H1 (cell line): ENCODE measurements around the gene NCAM1. TPM values are rescaled to one million over a fixed set of nuclear protein-coding genes. Genes with fewer than 3 reads are reported as not detected.

Source experiments
- CTCF ChIA-PET: fragments of 300-600 bp; sonication (Branson Sonifier 250); formaldehyde crosslinking; loops from one replicate; lab custom pipeline; 2021; ENCODE audit not compliant: partially characterized antibody; lab: Charles Lee
- POLR2A ChIA-PET: fragments of 300-600 bp; sonication (Branson Sonifier 250); formaldehyde crosslinking; loops from one replicate; lab custom pipeline; 2021; ENCODE audit warnings: inconsistent platforms; ENCODE audit not compliant: partially characterized antibody; lab: Charles Lee
- DNase-seq, 2 experiments: peaks; one replicate each; pipeline versions ENCODE4 v3.0.0 to v3.0.0-alpha.2; 2010 to 2022; ENCODE audit warnings: low spot score in 2 of 2, low read depth in 1 of 2, mixed read lengths in 1 of 2
- FAIRE-seq: peaks from 2 replicates; lab custom pipeline; 2011; peaks lifted over from hg19 to GRCh38; lab: Jason Lieb, UNC
- H2AFZ ChIP-seq: 2 replicates; pipeline ENCODE4 v1.8.1; 2012; ENCODE audit warnings: low read length, inconsistent platforms
- H2AK5ac ChIP-seq: 2 replicates; pipeline ENCODE4 v1.6.1; 2013; ENCODE audit warnings: low read depth, low read length
- H2BK120ac ChIP-seq: replicated peaks from 2 replicates; pipeline ENCODE3; 2013; ENCODE audit warnings: low read depth, low read length, inconsistent platforms
- H2BK12ac ChIP-seq: 2 replicates; pipeline ENCODE4 v1.6.1; 2013; ENCODE audit warnings: low read depth, low read length
- H2BK15ac ChIP-seq: 2 replicates; pipeline ENCODE4 v1.6.1; 2013; ENCODE audit warnings: low read length
- H2BK20ac ChIP-seq: 2 replicates; pipeline ENCODE4 v1.6.1; 2013; ENCODE audit warnings: low read length
- H2BK5ac ChIP-seq: 2 replicates; pipeline ENCODE4 v1.6.1; 2013; ENCODE audit warnings: low read depth, low read length
- H3K14ac ChIP-seq: 2 replicates; pipeline ENCODE4 v1.6.1; 2013; ENCODE audit warnings: inconsistent platforms; ENCODE audit not compliant: insufficient read length
- H3K18ac ChIP-seq: 2 replicates; pipeline ENCODE4 v1.6.1; 2013; ENCODE audit warnings: low read length; ENCODE audit errors: extremely low read depth
- H3K23ac ChIP-seq: 2 replicates; pipeline ENCODE4 v1.6.1; 2013; ENCODE audit warnings: inconsistent platforms; ENCODE audit not compliant: insufficient read length
- H3K23me2 ChIP-seq: 2 replicates; pipeline ENCODE4 v1.6.1; 2013; ENCODE audit warnings: low read depth, low read length
- H3K27ac ChIP-seq: 2 replicates; pipeline ENCODE4 v1.6.1; 2011; ENCODE audit warnings: low read depth, low read length, inconsistent platforms
- H3K27me3 ChIP-seq, 4 experiments: replicated peaks in 1 of 4; 1 replicate in 1 of 4; 2 replicates in 3 of 4; pipeline versions ENCODE4 v1.6.1 to v1.8.1; 2011 to 2013; ENCODE audit warnings: low read length in 3 of 4, mild to moderate bottlenecking in 3 of 4, inconsistent platforms in 2 of 4, mixed read lengths in 2 of 4, moderate library complexity in 1 of 4; ENCODE audit not compliant: control insufficient read depth in 3 of 4, insufficient read depth in 3 of 4; ENCODE audit errors: extremely low read depth in 1 of 4
- H3K36me3 ChIP-seq, 4 experiments: 2 replicates each; pipeline versions ENCODE4 v1.6.1 to v1.8.1; 2011 to 2013; ENCODE audit warnings: mild to moderate bottlenecking in 4 of 4, low read length in 3 of 4, moderate library complexity in 2 of 4, control low read depth in 1 of 4, inconsistent platforms in 1 of 4; ENCODE audit not compliant: insufficient read depth in 4 of 4, control insufficient read depth in 2 of 4
- H3K4ac ChIP-seq: replicated peaks from 2 replicates; pipeline ENCODE3; 2013; ENCODE audit warnings: low read length, low read depth, mixed read lengths, inconsistent platforms; ENCODE audit not compliant: insufficient read length
- H3K4me1 ChIP-seq, 4 experiments: replicated peaks in 1 of 4; 1 replicate in 1 of 4; 2 replicates in 3 of 4; pipeline versions ENCODE4 v1.6.1 to v1.8.1; 2011 to 2013; ENCODE audit warnings: low read length in 3 of 4, inconsistent platforms in 2 of 4, mixed read lengths in 1 of 4; ENCODE audit not compliant: insufficient read depth in 4 of 4, control insufficient read depth in 3 of 4
- H3K4me2 ChIP-seq, 2 experiments: 2 replicates each; pipeline versions ENCODE4 v1.6.1 to v1.8.1; 2011 to 2013; ENCODE audit warnings: low read depth in 2 of 2, low read length in 2 of 2, control low read depth in 1 of 2, inconsistent platforms in 1 of 2, mild to moderate bottlenecking in 1 of 2; ENCODE audit not compliant: insufficient read depth in 1 of 2
- H3K4me3 ChIP-seq, 4 experiments: fragments of 200-600, 300-600 bp in 1 of 4; sonication (generic), shearing (Covaris generic), sonication (Bioruptor Twin) in 1 of 4; 2 replicates each; pipeline versions ENCODE4 v1.5.1 to v1.8.1; 2011 to 2016; ENCODE audit warnings: low read length in 4 of 4, low read depth in 3 of 4, control low read depth in 2 of 4, inconsistent platforms in 2 of 4, mild to moderate bottlenecking in 2 of 4, mixed read lengths in 1 of 4, moderate library complexity in 1 of 4; ENCODE audit not compliant: insufficient read depth in 2 of 4; ENCODE audit errors: extremely low read depth in 1 of 4
- H3K56ac ChIP-seq: replicated peaks from 2 replicates; pipeline ENCODE3; 2013; ENCODE audit warnings: low read depth, mild to moderate bottlenecking, mixed read lengths, low read length, inconsistent platforms; ENCODE audit not compliant: insufficient read length
- H3K79me1 ChIP-seq: 2 replicates; pipeline ENCODE4 v1.6.1; 2013; ENCODE audit warnings: low read depth, low read length, control low read depth
- H3K79me2 ChIP-seq, 2 experiments: 2 replicates each; pipeline versions ENCODE4 v1.6.1 to v1.8.1; 2012 to 2013; ENCODE audit warnings: low read length in 2 of 2, mild to moderate bottlenecking in 2 of 2, inconsistent platforms in 1 of 2; ENCODE audit not compliant: insufficient read depth in 2 of 2, control insufficient read depth in 1 of 2
- H3K9ac ChIP-seq, 4 experiments: replicated peaks in 1 of 4; 1 replicate in 1 of 4; 2 replicates in 3 of 4; pipeline versions ENCODE4 v1.6.1 to v1.8.1; 2011 to 2013; ENCODE audit warnings: low read depth in 3 of 4, low read length in 3 of 4, control low read depth in 2 of 4, mild to moderate bottlenecking in 2 of 4, moderate library complexity in 2 of 4, inconsistent platforms in 1 of 4; ENCODE audit errors: extremely low read depth in 1 of 4
- H3K9me3 ChIP-seq, 2 experiments: 2 replicates each; pipeline versions ENCODE4 v1.6.1 to v1.8.1; 2012 to 2013; ENCODE audit warnings: mild to moderate bottlenecking in 2 of 2, moderate library complexity in 2 of 2, control low read depth in 1 of 2, inconsistent platforms in 1 of 2, low read depth in 1 of 2, low read length in 1 of 2, mixed read lengths in 1 of 2; ENCODE audit not compliant: insufficient read depth in 2 of 2
- H4K20me1 ChIP-seq, 2 experiments: replicated peaks in 1 of 2; 2 replicates each; pipeline versions ENCODE3 to v1.8.1; 2011 to 2013; ENCODE audit warnings: inconsistent platforms in 2 of 2, low read length in 2 of 2, mild to moderate bottlenecking in 1 of 2; ENCODE audit not compliant: insufficient read depth in 2 of 2, control insufficient read depth in 1 of 2
- H4K5ac ChIP-seq: 2 replicates; pipeline ENCODE4 v1.6.1; 2013; ENCODE audit warnings: low read length, low read depth, mixed read lengths, inconsistent platforms; ENCODE audit not compliant: insufficient read length
- H4K8ac ChIP-seq: 2 replicates; pipeline ENCODE4 v1.8.0; 2013; ENCODE audit warnings: mild to moderate bottlenecking, moderate library complexity, low read length, inconsistent platforms; ENCODE audit not compliant: insufficient read depth; ENCODE audit errors: extremely low read depth
- H4K91ac ChIP-seq: replicated peaks from 2 replicates; pipeline ENCODE3; 2013; ENCODE audit warnings: low read length, mixed read lengths, inconsistent platforms; ENCODE audit not compliant: insufficient read length
- CBX5 ChIP-seq: fragments of 300-800, 300-1000 bp; sonication (generic); IDR thresholded peaks from 2 replicates; pipeline ENCODE4 v1.7.1; 2016; ENCODE audit warnings: antibody characterized with exemption, low read length, low read depth
- TAF7 ChIP-seq: optimal IDR thresholded peaks from 2 replicates; pipeline ENCODE3; 2011; ENCODE audit warnings: low read depth, mild to moderate bottlenecking, inconsistent platforms, low read length, moderate library complexity, borderline replicate concordance
- WGBS, 2 experiments: shearing (Covaris generic) in 1 of 2; methylation state at CpG; one replicate each; pipeline versions ENCODE4 v1.1.6 to v1.1.7; 2013 to 2015; ENCODE audit warnings: low lambda C conversion rate in 2 of 2, mixed read lengths in 2 of 2, inconsistent platforms in 1 of 2, low coverage in 1 of 2, missing lambda C conversion rate in 1 of 2; ENCODE audit not compliant: insufficient replicate concordance in 2 of 2, insufficient coverage in 1 of 2, insufficient read length in 1 of 2; ENCODE audit errors: extremely low coverage in 1 of 2, missing lambda C conversion rate in 1 of 2; 5-methylcytosine and 5-hydroxymethylcytosine counted together
- polyA plus RNA-seq, 7 experiments: library from polyadenylated mRNA; depleted of rRNA in 3 of 7; stranded (reverse) in 5 of 7; unstranded in 2 of 7; fragments of >200 nt in 5 of 7; fragments of 200-250 nt in 2 of 7; gene quantifications; 1 replicate in 5 of 7; 2 replicates in 1 of 7; 4 replicates in 1 of 7; pipeline versions ENCODE4 v1.2.1 to v1.2.3, GENCODE V29; 2011 to 2013; ENCODE audit warnings: missing spikeins in 2 of 7, mixed read lengths in 2 of 7
- total RNA-seq: library from RNA; stranded (reverse); fragmentation: NEBNext Ultra II Directional; extraction: Animal tissue kit (Norgen Biotek cat#: 25700); gene quantifications from 2 replicates; pipeline ENCODE4 v1.2.1, GENCODE V29; 2021

NCAM1 gene
- total and polyA plus RNA-seq, 2 of the 8 experiments (the other 6 are each of a cell fraction or from before 2014, with no cell fraction given), result 3.1 to 4.3 TPM

GRCh38 chr11:113241636-113242054, 280.4 kb downstream of the NCAM1 start:
- TF ChIP-seq CBX5 (no peak), TAF7 (peak; percentile 30)
- no peak for FAIRE-seq
- Histone ChIP-seq H3K4ac (no peak overlapping the region), H2BK5ac (no peak overlapping the region), H2AFZ (0 out of 2 replicates have a peak overlapping the region, but pooled peaks have one; percentile 20), H3K36me3 (no peaks in the 10 kb centered on the region), H3K4me1 (peaks cover 0 to 8% (median 6%) of the 10 kb centered on the region in 4 experiments; a peak in 4 of 7 replicates), H2AK5ac (no peak overlapping the region), H3K9me3 (no peaks in the 10 kb centered on the region), H4K5ac (no peak overlapping the region), H2BK15ac (no peak overlapping the region), H4K20me1 (no peaks in the 10 kb centered on the region), H2BK20ac (no peak overlapping the region), H3K79me1 (no peaks in the 10 kb centered on the region), H3K14ac (no peak overlapping the region), H4K8ac (no peak overlapping the region), H3K9ac (no peak overlapping the region), H3K79me2 (no peaks in the 10 kb centered on the region), H3K4me2 (no peak overlapping the region), H2BK120ac (no peak overlapping the region), H3K27ac (no peak overlapping the region), H3K23ac (no peak overlapping the region), H4K91ac (no peak overlapping the region), H2BK12ac (no peak overlapping the region), H3K23me2 (no peaks in the 10 kb centered on the region), H3K4me3 (no peak overlapping the region), H3K56ac (no peak overlapping the region), H3K27me3 (no peaks in the 10 kb centered on the region), H3K18ac (no peak overlapping the region)
- POLR2A ChIA-PET, result interaction anchor here (1.1 kb wide), 1 partner anchor 10 kb away, joined by 3 read pairs; no protein-coding TSS in a partner anchor
- CTCF ChIA-PET, result interaction anchor here (0.7 to 1.8 kb wide), 5 partner anchors 48 to 144 kb away, joined by 3 to 5 read pairs (median 4); no protein-coding TSS in a partner anchor
- no peak for DNase-seq
- 94% methylated on average over 4 of the region's 4 CpGs; no CpG with 5 or more reads in 1 of the 2 experiments for WGBS, 2 experiments
